GM12878 (cell line): Measurements from ENCODE around the gene GON7. TPM values are rescaled to one million over a fixed set of nuclear protein-coding genes. Genes with fewer than 3 reads are reported as not detected.

Experiments used
- ATAC-seq: fragments of 200-7000 bp; cut with Tn5 transposase; 3 replicates; pipeline ENCODE4 v1.9.1; 2020; ENCODE audit warnings: mild to moderate bottlenecking, moderate library complexity
- BruUV-seq: library from RNA; stranded (reverse); fragments of 400-500 nt; replicated peaks from 2 replicates; lab custom pipeline; 2021; lab: Mats Ljungman, UMichigan
- CTCF ChIA-PET: fragments of 300-600 bp; sonication (Branson Sonifier 250); formaldehyde crosslinking; extraction: SDS; loops from one replicate; lab custom pipeline; 2021; ENCODE audit warnings: inconsistent platforms; lab: Yijun Ruan, JAX
- POLR2A ChIA-PET: fragments of 350-600 bp; formaldehyde crosslinking; extraction: SDS; loops from one replicate; lab custom pipeline; 2021; ENCODE audit warnings: inconsistent platforms; lab: Charles Lee
- RAD21 ChIA-PET: fragments of 300-600 bp; sonication (Branson Sonifier 250); formaldehyde crosslinking; loops from one replicate; lab custom pipeline; 2023; ENCODE audit warnings: antibody characterized with exemption; ENCODE audit not compliant: unreplicated experiment; lab: Charles Lee
- SMC1A ChIA-PET: fragments of 300-600 bp; sonication (Branson Sonifier 250); formaldehyde crosslinking; loops from one replicate; lab custom pipeline; 2023; ENCODE audit not compliant: unreplicated experiment, uncharacterized antibody; lab: Charles Lee
- DNase-seq: peaks from one replicate; pipeline ENCODE4 v3.0.0-alpha.2; 2011; ENCODE audit warnings: low read depth, low spot score
- FAIRE-seq: peaks from 3 replicates; lab custom pipeline; 2011; peaks lifted over from hg19 to GRCh38; lab: Jason Lieb, UNC
- H2AFZ ChIP-seq: 2 replicates; pipeline ENCODE4 v1.6.0; 2011; ENCODE audit warnings: low read depth, low read length, control low read depth; ENCODE audit not compliant: control insufficient read depth
- H3K27ac ChIP-seq: 2 replicates; pipeline ENCODE4 v1.5.1; 2011; ENCODE audit warnings: control low read depth; ENCODE audit not compliant: control insufficient read depth, insufficient read depth
- H3K27me3 ChIP-seq, 2 experiments: replicated peaks in 1 of 2; 2 replicates each; pipeline versions ENCODE4 v1.6.0 to v1.6.1; 2011; ENCODE audit warnings: low read length in 1 of 2; ENCODE audit not compliant: control insufficient read depth in 2 of 2, insufficient read depth in 2 of 2
- H3K36me3 ChIP-seq, 2 experiments: 2 replicates each; pipeline ENCODE4 v1.5.1; 2011; ENCODE audit warnings: low read length in 1 of 2; ENCODE audit not compliant: control insufficient read depth in 2 of 2, insufficient read depth in 2 of 2
- H3K4me1 ChIP-seq: 2 replicates; pipeline ENCODE4 v1.6.1; 2011; ENCODE audit warnings: mild to moderate bottlenecking, low read length, moderate library complexity, mixed read lengths; ENCODE audit not compliant: control insufficient read depth, insufficient read depth
- H3K4me2 ChIP-seq: 2 replicates; pipeline ENCODE4 v1.6.0; 2011; ENCODE audit warnings: control low read depth; ENCODE audit not compliant: control insufficient read depth, insufficient read depth
- H3K4me3 ChIP-seq: fragments of 200-600 bp; sonication (generic); 2 replicates; pipeline ENCODE4 v1.5.1; 2016
- H3K79me2 ChIP-seq: 2 replicates; pipeline ENCODE4 v1.6.0; 2011; ENCODE audit warnings: low read length; ENCODE audit not compliant: control insufficient read depth, insufficient read depth
- H3K9ac ChIP-seq: 2 replicates; pipeline ENCODE4 v1.8.0; 2011; ENCODE audit warnings: low read length, control low read depth, mixed read lengths; ENCODE audit not compliant: control insufficient read depth, insufficient read depth
- H3K9me3 ChIP-seq: replicated peaks from 3 replicates; pipeline ENCODE4 v1.5.1; 2011; ENCODE audit warnings: mild to moderate bottlenecking, low read length; ENCODE audit not compliant: control insufficient read depth, insufficient read depth
- H4K20me1 ChIP-seq: 2 replicates; pipeline ENCODE4 v1.6.0; 2011; ENCODE audit not compliant: control insufficient read depth, insufficient read depth
- BRCA1 ChIP-seq: IDR thresholded peaks from 2 replicates; pipeline ENCODE4 v1.6.1; 2011; ENCODE audit warnings: low read depth, low read length, improper control_type of control experiment
- DPF2 ChIP-seq: fragments of 450-650 bp; IDR thresholded peaks from 2 replicates; pipeline ENCODE4 v1.6.1; 2017; ENCODE audit warnings: mild to moderate bottlenecking
- ELK1 ChIP-seq: IDR thresholded peaks from 2 replicates; pipeline ENCODE4 v1.6.1; 2012; ENCODE audit warnings: low read depth, low read length, improper control_type of control experiment
- ETV6 ChIP-seq, 2 experiments: fragments of 450-650 bp in 1 of 2; IDR thresholded peaks in 1 of 2; conservative IDR thresholded peaks in 1 of 2; 2 replicates each; pipeline ENCODE4 v1.6.1; 2014; ENCODE audit warnings: antibody characterized with exemption in 1 of 2, borderline replicate concordance in 1 of 2, low read depth in 1 of 2, mild to moderate bottlenecking in 1 of 2, moderate library complexity in 1 of 2
- IKZF1 ChIP-seq: fragments of 450-650 bp; conservative IDR thresholded peaks from 2 replicates; pipeline ENCODE4 v1.6.1; 2017; ENCODE audit warnings: antibody characterized with exemption, mild to moderate bottlenecking
- IKZF2 ChIP-seq, 2 experiments: fragments of 450-650 bp; IDR thresholded peaks; 2 replicates each; pipeline ENCODE4 v1.6.1; 2017; ENCODE audit warnings: mild to moderate bottlenecking in 2 of 2, moderate library complexity in 2 of 2
- MLLT1 ChIP-seq: fragments of 450-650 bp; IDR thresholded peaks from 2 replicates; pipeline ENCODE4 v1.6.1; 2016; ENCODE audit warnings: mild to moderate bottlenecking
- MYC ChIP-seq: IDR thresholded peaks from 2 replicates; pipeline ENCODE4 v1.6.1; 2011; ENCODE audit warnings: mild to moderate bottlenecking, low read length, moderate library complexity, inconsistent platforms; ENCODE audit not compliant: insufficient read depth, insufficient replicate concordance, insufficient read length, severe bottlenecking
- POLR2A ChIP-seq: IDR thresholded peaks from 2 replicates; pipeline ENCODE4 v1.6.1; 2011; ENCODE audit warnings: low read depth, mild to moderate bottlenecking, low read length
- POLR2AphosphoS2 ChIP-seq: IDR thresholded peaks from 2 replicates; pipeline ENCODE4 v1.6.1; 2011; ENCODE audit warnings: low read depth, mild to moderate bottlenecking, low read length, improper control_type of control experiment, moderate library complexity
- POU2F2 ChIP-seq: IDR thresholded peaks from 3 replicates; pipeline ENCODE4 v1.6.1; 2011; ENCODE audit warnings: low read depth, mild to moderate bottlenecking, low read length, borderline replicate concordance
- PRDM15 ChIP-seq: fragments of 450-650 bp; formaldehyde crosslinking; IDR thresholded peaks from 2 replicates; pipeline ENCODE4 v1.4.0; 2020; ENCODE audit warnings: mild to moderate bottlenecking, moderate library complexity
- SMC3 ChIP-seq: IDR thresholded peaks from 2 replicates; pipeline ENCODE4 v1.6.1; 2011; ENCODE audit warnings: low read length, improper control_type of control experiment, borderline replicate concordance
- SUPT20H ChIP-seq: IDR thresholded peaks from 2 replicates; pipeline ENCODE4 v1.6.1; 2011; ENCODE audit warnings: low read depth, mild to moderate bottlenecking, low read length, moderate library complexity, borderline replicate concordance; ENCODE audit not compliant: control insufficient read depth
- ZBTB4 ChIP-seq: fragments of 450-650 bp; formaldehyde crosslinking; IDR thresholded peaks from 2 replicates; pipeline ENCODE4 v1.4.0; 2022; ENCODE audit warnings: mild to moderate bottlenecking, moderate library complexity
- ZZZ3 ChIP-seq: IDR thresholded peaks from 2 replicates; pipeline ENCODE4 v1.6.1; 2011; ENCODE audit warnings: low read depth; ENCODE audit not compliant: control insufficient read depth, insufficient read length
- in situ Hi-C: fragments of 300-500 bp; cut with MboI; formaldehyde crosslinking; loops from 9 replicates; pipeline ENCODE4 v1.14.3; 2018; ENCODE audit warnings: mixed read lengths
- intact Hi-C: fragments of 100-400 bp; cut with micrococcal nuclease; formaldehyde crosslinking; loops from one replicate; pipeline ENCODE4 v1.14.2; 2022; ENCODE audit not compliant: unreplicated experiment
- polyA plus RNA-seq, 11 experiments: library from polyadenylated mRNA; depleted of rRNA in 4 of 11; unstranded in 6 of 11; stranded (reverse) in 5 of 11; fragments of >200 nt; fragmentation: Nextera tagmentation in 4 of 11; fragmentation: Illumina TruSeq in 1 of 11; extraction: Ambion mirVana in 4 of 11; extraction: Trizol in 1 of 11; gene quantifications; 1 replicate in 1 of 11; 2 replicates in 10 of 11; pipeline versions ENCODE4 v1.2.1 to v1.2.3, GENCODE V29; 2011 to 2016; ENCODE audit warnings: inconsistent platforms in 2 of 11, missing spikeins in 2 of 11, low read depth in 1 of 11
- total RNA-seq, 4 experiments: library from RNA; depleted of rRNA in 3 of 4; stranded (reverse); fragments of >200 nt in 3 of 4; fragmentation: Illumina TruSeq in 1 of 4; extraction: Trizol in 1 of 4; gene quantifications; 2 replicates each; pipeline versions ENCODE4 v1.2.1 to v1.2.3, GENCODE V29; 2013 to 2021

Gene GON7
- total and polyA plus RNA-seq, 10 of the 15 experiments (the other 5 are each of a cell fraction or from before 2014, with no cell fraction given): 21.6 to 59.0 (median 33.0) TPM

DNA sequence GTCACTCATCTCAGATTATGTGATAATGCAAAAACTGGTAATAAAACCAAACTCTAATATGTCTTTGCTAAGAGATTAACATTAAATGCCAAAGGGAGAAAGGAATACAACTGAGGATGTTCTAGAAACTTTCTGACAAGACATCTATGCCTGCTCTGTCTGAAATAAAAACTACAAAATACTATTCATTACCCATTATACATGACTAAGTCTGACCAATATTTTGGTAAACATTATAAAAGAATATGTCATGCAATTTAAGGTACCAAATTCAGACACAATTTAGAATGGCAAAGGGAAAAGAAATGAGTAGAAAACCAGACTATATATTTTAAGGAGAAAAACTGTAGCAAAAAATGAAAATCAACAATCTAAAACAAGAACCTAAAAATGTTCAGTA lies 39.7 kb upstream of the GON7 start:
- CTCF ChIA-PET: no interaction called here
- intact Hi-C loops (no loop called here), in situ Hi-C loops (loop anchor here (25.0 kb wide), 1 partner anchor 291 kb away; no protein-coding TSS in a partner anchor)
- Histone ChIP-seq H3K4me2 (no peak overlapping the region), H3K9ac (no peak overlapping the region), H4K20me1 (no peaks in the 10 kb centered on the region), H3K9me3 (no peaks in the 10 kb centered on the region), H3K79me2 (no peaks in the 10 kb centered on the region), H2AFZ (no peak overlapping the region), H3K27ac (no peak overlapping the region), H3K4me3 (no peak overlapping the region), H3K4me1 (no peaks in the 10 kb centered on the region), H3K27me3 (no peaks in the 10 kb centered on the region), H3K36me3 (peaks cover 18 to 22% of the 10 kb centered on the region in 2 experiments)
- FAIRE-seq (peak; percentile 75), DNase-seq (no peak), ATAC-seq (no peak)
- RAD21 ChIA-PET: no interaction called here
- SMC1A ChIA-PET: interaction anchor here (0.6 kb wide), 1 partner anchor 52 kb away, joined by 3 read pairs; no protein-coding TSS in a partner anchor
- BruUV-seq: no TSS peak
- POLR2A ChIA-PET: no interaction called here
- TF ChIP-seq IKZF1 (no peak), BRCA1 (no peak), ELK1 (no peak), SMC3 (no peak), DPF2 (no peak), POLR2A (no peak), SUPT20H (no peak), PRDM15 (CRISPR knock-in tag) (no peak), IKZF2 (IDR thresholded peaks at IDR 0.05) (no peak), ETV6 (conservative IDR thresholded peaks at IDR 0.05 in 1 of 2, IDR thresholded peaks at IDR 0.05 in 1 of 2; ENCODE audit: borderline replicate concordance in 1 of 2, low read depth in 1 of 2) (no peak), MYC (no peak), POLR2AphosphoS2 (no peak), MLLT1 (no peak), POU2F2 (no peak), ZZZ3 (no peak), ZBTB4 (CRISPR knock-in tag) (no peak)
